ENCODE data around the gene APBA2.
"Not testable (repeated sequence)": the region's sequence is repeated elsewhere in the genome, so short reads cannot be mapped to it uniquely, and the experiment has no call there.

APBA2 gene

DNA sequence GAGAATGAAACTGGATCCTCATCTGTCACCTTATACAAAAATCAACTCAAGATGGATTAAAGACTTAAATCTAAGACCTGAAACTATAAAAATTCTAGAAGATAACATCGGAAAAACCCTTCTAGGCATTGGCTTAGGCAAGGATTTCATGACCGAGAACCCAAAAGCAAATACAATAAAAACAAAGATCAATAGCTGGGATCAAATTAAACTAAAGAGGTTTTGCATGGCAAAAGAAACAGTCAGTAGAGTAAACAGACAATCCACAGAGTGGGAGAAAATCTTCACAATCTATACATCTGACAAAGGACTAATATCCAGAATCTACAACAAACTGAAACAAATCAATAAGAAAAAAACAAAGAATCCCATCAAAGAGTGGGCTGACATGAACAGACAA is 281.3 kb downstream of the APBA2 start:
- not testable (repeated sequence) for DNase-seq (ENCODE audit: low read depth)

Data from stromal cell of bone marrow (primary cell).